PC-3 (cell line): Measurements from ENCODE around the gene MYH10.

Experiments used
- EZH2 ChIP-seq: fragments of 300-600 bp; sonication (generic); IDR thresholded peaks from one replicate; pipeline ENCODE4 v1.6.1; 2017; ENCODE audit warnings: antibody characterized with exemption, mild to moderate bottlenecking, low read length; ENCODE audit not compliant: unreplicated experiment
- TF ChIP-seq, protein P1 (sequence below): fragments of 300-600 bp; sonication (generic); conservative IDR thresholded peaks from 2 replicates; pipeline ENCODE4 v1.5.1; 2017; ENCODE audit warnings: antibody characterized with exemption, low read depth, mild to moderate bottlenecking, low read length

- TF ChIP-seq, protein P1, sequence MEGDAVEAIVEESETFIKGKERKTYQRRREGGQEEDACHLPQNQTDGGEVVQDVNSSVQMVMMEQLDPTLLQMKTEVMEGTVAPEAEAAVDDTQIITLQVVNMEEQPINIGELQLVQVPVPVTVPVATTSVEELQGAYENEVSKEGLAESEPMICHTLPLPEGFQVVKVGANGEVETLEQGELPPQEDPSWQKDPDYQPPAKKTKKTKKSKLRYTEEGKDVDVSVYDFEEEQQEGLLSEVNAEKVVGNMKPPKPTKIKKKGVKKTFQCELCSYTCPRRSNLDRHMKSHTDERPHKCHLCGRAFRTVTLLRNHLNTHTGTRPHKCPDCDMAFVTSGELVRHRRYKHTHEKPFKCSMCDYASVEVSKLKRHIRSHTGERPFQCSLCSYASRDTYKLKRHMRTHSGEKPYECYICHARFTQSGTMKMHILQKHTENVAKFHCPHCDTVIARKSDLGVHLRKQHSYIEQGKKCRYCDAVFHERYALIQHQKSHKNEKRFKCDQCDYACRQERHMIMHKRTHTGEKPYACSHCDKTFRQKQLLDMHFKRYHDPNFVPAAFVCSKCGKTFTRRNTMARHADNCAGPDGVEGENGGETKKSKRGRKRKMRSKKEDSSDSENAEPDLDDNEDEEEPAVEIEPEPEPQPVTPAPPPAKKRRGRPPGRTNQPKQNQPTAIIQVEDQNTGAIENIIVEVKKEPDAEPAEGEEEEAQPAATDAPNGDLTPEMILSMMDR, result no peak
- TF ChIP-seq EZH2, result no peak
These were observed 186.0 kb downstream of the MYH10 start for GRCh38 chr17:8444494-8444893.
